MCF 10A (cell line): ENCODE data around the gene PTTG2. TPM values are rescaled to one million over a fixed set of nuclear protein-coding genes. Genes with fewer than 3 reads are reported as not detected.

ENCODE experiments used
- BruUV-seq: library from RNA; stranded (reverse); fragments of 400-500 nt; replicated peaks from 2 replicates; lab custom pipeline; 2021; lab: Mats Ljungman, UMichigan
- CTCF ChIA-PET: fragments of 300-600 bp; sonication (Branson Sonifier 250); formaldehyde crosslinking; extraction: SDS; loops from one replicate; lab custom pipeline; 2021; ENCODE audit warnings: antibody characterized with exemption, inconsistent platforms; lab: Yijun Ruan, JAX
- POLR2A ChIA-PET: fragments of 300-600, 350-650 bp; sonication (Branson Sonifier 250); formaldehyde crosslinking; extraction: SDS; loops from one replicate; lab custom pipeline; 2020; ENCODE audit warnings: antibody characterized with exemption, inconsistent platforms; lab: Yijun Ruan, JAX
- DNase-seq: peaks from one replicate; pipeline ENCODE4 v3.0.0-alpha.2; 2018; ENCODE audit not compliant: unreplicated experiment
- H3K27ac Mint-ChIP-seq: one replicate; pipeline ENCODE4 v1.8.0; 2022; ENCODE audit warnings: mild to moderate bottlenecking, low read depth, mixed read lengths; ENCODE audit not compliant: unreplicated experiment
- H3K27me3 Mint-ChIP-seq: one replicate; pipeline ENCODE4 v1.8.0; 2022; ENCODE audit warnings: mixed read lengths; ENCODE audit not compliant: insufficient read depth, unreplicated experiment
- H3K36me3 Mint-ChIP-seq: one replicate; pipeline ENCODE4 v1.8.0; 2022; ENCODE audit warnings: mild to moderate bottlenecking, moderate library complexity, mixed read lengths; ENCODE audit not compliant: insufficient read depth, unreplicated experiment
- H3K4me1 Mint-ChIP-seq: one replicate; pipeline ENCODE4 v1.8.0; 2022; ENCODE audit warnings: mixed read lengths; ENCODE audit not compliant: insufficient read depth, unreplicated experiment
- H3K4me3 Mint-ChIP-seq: one replicate; pipeline ENCODE4 v1.8.0; 2022; ENCODE audit warnings: mild to moderate bottlenecking, moderate library complexity, mixed read lengths; ENCODE audit not compliant: unreplicated experiment
- H3K9me3 Mint-ChIP-seq: one replicate; pipeline ENCODE4 v1.8.0; 2022; ENCODE audit warnings: mixed read lengths; ENCODE audit not compliant: unreplicated experiment
- CTCF ChIP-seq: fragments of 200-600 bp; IDR thresholded peaks from one replicate; pipeline ENCODE4 v1.8.0; 2022; ENCODE audit warnings: antibody characterized with exemption, mild to moderate bottlenecking; ENCODE audit not compliant: unreplicated experiment
- intact Hi-C: fragments of 100-400 bp; cut with micrococcal nuclease; formaldehyde crosslinking; loops from 2 replicates; pipeline ENCODE4 v1.14.1; 2022
- total RNA-seq: library from RNA; stranded (reverse); gene quantifications from 2 replicates; pipeline ENCODE4 v1.2.3, GENCODE V29; 2022

PTTG2 gene
- total RNA-seq, 1 experiment from 2014 or later, result not detected

- TF ChIP-seq CTCF, result no peak
- POLR2A ChIA-PET, result interaction anchor here (1.2 kb wide), 1 partner anchor 10 kb away, joined by 3 read pairs; no protein-coding TSS in a partner anchor
- BruUV-seq, result no TSS peak
- DNase-seq, result no peak
- peaks cover 6% of the 10 kb centered on the region for H3K36me3 Mint-ChIP-seq
- intact Hi-C loops, result no loop called here
- no peaks in the 10 kb centered on the region for H3K9me3 Mint-ChIP-seq
- H3K27ac Mint-ChIP-seq, result no peak overlapping the region
- H3K4me1 Mint-ChIP-seq, result no peaks in the 10 kb centered on the region
- CTCF ChIA-PET, result interaction anchor here (1.0 to 1.4 kb wide), 2 partner anchors 10 to 46 kb away, joined by 3 read pairs; no protein-coding TSS in a partner anchor
- no peaks in the 10 kb centered on the region for H3K27me3 Mint-ChIP-seq
- no peak overlapping the region for H3K4me3 Mint-ChIP-seq
Measured at GRCh38 chr4:37988670-37989069, 28.5 kb downstream of the PTTG2 start.

- TF ChIP-seq CTCF, result no peak
- intact Hi-C loops, result no loop called here
- H3K4me3 Mint-ChIP-seq, result no peak overlapping the region
- POLR2A ChIA-PET, result no interaction called here
- no peaks in the 10 kb centered on the region for H3K9me3 Mint-ChIP-seq
- CTCF ChIA-PET, result interaction anchor here (1.0 to 1.4 kb wide), 2 partner anchors 11 to 12 kb away, joined by 3 to 10 read pairs; no protein-coding TSS in a partner anchor
- no peak overlapping the region for H3K27ac Mint-ChIP-seq
- no peaks in the 10 kb centered on the region for H3K27me3 Mint-ChIP-seq
- DNase-seq, result no peak
- BruUV-seq, result no TSS peak
- H3K36me3 Mint-ChIP-seq, result peaks cover 6% of the 10 kb centered on the region
- no peaks in the 10 kb centered on the region for H3K4me1 Mint-ChIP-seq
Measured at GRCh38 chr4:37989398-37990260, 29.4 kb downstream of the PTTG2 start.

GRCh38 chr4:37990731-37991245, 30.6 kb downstream of the PTTG2 start:
- H3K9me3 Mint-ChIP-seq, result no peaks in the 10 kb centered on the region
- H3K27me3 Mint-ChIP-seq, result no peaks in the 10 kb centered on the region
- ChIA-PET CTCF (interaction anchor here (0.8 to 1.4 kb wide), 2 partner anchors 13 to 45 kb away, joined by 4 to 10 read pairs; no protein-coding TSS in a partner anchor), POLR2A (no interaction called here)
- DNase-seq, result no peak
- no peak overlapping the region for H3K27ac Mint-ChIP-seq
- no peak overlapping the region for H3K4me3 Mint-ChIP-seq
- TF ChIP-seq CTCF, result no peak
- intact Hi-C loops, result no loop called here
- no peaks in the 10 kb centered on the region for H3K4me1 Mint-ChIP-seq
- no TSS peak for BruUV-seq
- peaks cover 6% of the 10 kb centered on the region for H3K36me3 Mint-ChIP-seq
